RWPE1 (cell line): ENCODE data around the gene DUOXA2.

Experiments
- CTCF ChIA-PET: fragments of 350-600 bp; sonication (Branson Sonifier 250); formaldehyde crosslinking; extraction: SDS; loops from one replicate; lab custom pipeline; 2021; lab: Yijun Ruan, JAX
- POLR2A ChIA-PET: fragments of 400-600 bp; formaldehyde crosslinking; extraction: SDS; loops from one replicate; lab custom pipeline; 2020; ENCODE audit warnings: antibody characterized with exemption; ENCODE audit not compliant: low non-redundant PET; lab: Yijun Ruan, JAX
- DNase-seq: peaks from one replicate; pipeline ENCODE4 v3.0.0; 2012; ENCODE audit warnings: low spot score
- H3K27ac ChIP-seq: fragments of 450-650 bp; 2 replicates; pipeline ENCODE4 v1.5.1; 2017
- CTCF ChIP-seq: fragments of 450-650 bp; conservative IDR thresholded peaks from 2 replicates; pipeline ENCODE4 v1.5.1; 2017; ENCODE audit warnings: low read depth, mild to moderate bottlenecking

DUOXA2 gene

GRCh38 chr15:45162771-45163507 lies 48.8 kb downstream of the DUOXA2 start:
- ChIA-PET POLR2A (interaction anchor here (0.8 to 1.2 kb wide), 2 partner anchors 31 to 116 kb away, joined by 3 to 5 read pairs; no protein-coding TSS in a partner anchor), CTCF (interaction anchor here (0.5 to 1.9 kb wide), 30 partner anchors 12 to 294 kb away, joined by 3 to 13 read pairs (median 4); partner anchors contain the start of genes DUOX1, DUOXA1 and SHF)
- peak overlapping the region; percentile 93 for H3K27ac ChIP-seq
- peak; percentile 92 for TF ChIP-seq CTCF
- DNase-seq = peak; percentile 98

GRCh38 chr15:45163508-45163856 lies 49.4 kb downstream of the DUOXA2 start:
- POLR2A ChIA-PET = interaction anchor here (1.2 kb wide), 1 partner anchor 116 kb away, joined by 5 read pairs; no protein-coding TSS in a partner anchor
- H3K27ac ChIP-seq = peak overlapping the region; percentile 93
- CTCF ChIA-PET = interaction anchor here (0.5 to 1.9 kb wide), 25 partner anchors 15 to 472 kb away, joined by 3 to 13 read pairs (median 5); partner anchors contain the start of genes DUOX1, DUOXA1 and SHF
- no peak for TF ChIP-seq CTCF
- no peak for DNase-seq

- ChIA-PET CTCF (interaction anchor here (0.6 to 1.8 kb wide), 2 partner anchors 36 to 39 kb away, joined by 5 to 6 read pairs; no protein-coding TSS in a partner anchor), POLR2A (no interaction called here)
- DNase-seq = no peak
- peak overlapping the region; percentile 91 for H3K27ac ChIP-seq
- TF ChIP-seq CTCF = no peak
These were observed 50.8 kb downstream of the DUOXA2 start for GRCh38 chr15:45164914-45165313.

- POLR2A ChIA-PET = no interaction called here
- CTCF ChIA-PET = interaction anchor here (0.6 to 1.8 kb wide), 2 partner anchors 14 to 35 kb away, joined by 4 to 6 read pairs; no protein-coding TSS in a partner anchor
- no peak for DNase-seq
- TF ChIP-seq CTCF = no peak
- H3K27ac ChIP-seq = peak overlapping the region; percentile 91
These were observed 51.4 kb downstream of the DUOXA2 start for GRCh38 chr15:45165536-45165935.

GRCh38 chr15:45166834-45167630 lies 52.9 kb downstream of the DUOXA2 start:
- POLR2A ChIA-PET = no interaction called here
- DNase-seq = peak; percentile 78
- CTCF ChIA-PET = interaction anchor here (0.6 to 2.0 kb wide), 10 partner anchors 12 to 1546 kb away, joined by 3 to 11 read pairs (median 4); partner anchors contain the start of gene DUOXA1
- peak; percentile 86 for TF ChIP-seq CTCF
- H3K27ac ChIP-seq = peak overlapping the region; percentile 91
